ENCODE data around the gene LTBP3. TPM values are rescaled to one million over a fixed set of nuclear protein-coding genes. Genes with fewer than 3 reads are reported as not detected.
A peak's percentile ranks its signal among the peaks of the same experiment; 100 is the strongest.

Gene LTBP3
- total and polyA plus RNA-seq, 2 of the 13 experiments (the other 11 are each of a cell fraction or from before 2014, with no cell fraction given) = 12.2 to 68.1 TPM

DNA sequence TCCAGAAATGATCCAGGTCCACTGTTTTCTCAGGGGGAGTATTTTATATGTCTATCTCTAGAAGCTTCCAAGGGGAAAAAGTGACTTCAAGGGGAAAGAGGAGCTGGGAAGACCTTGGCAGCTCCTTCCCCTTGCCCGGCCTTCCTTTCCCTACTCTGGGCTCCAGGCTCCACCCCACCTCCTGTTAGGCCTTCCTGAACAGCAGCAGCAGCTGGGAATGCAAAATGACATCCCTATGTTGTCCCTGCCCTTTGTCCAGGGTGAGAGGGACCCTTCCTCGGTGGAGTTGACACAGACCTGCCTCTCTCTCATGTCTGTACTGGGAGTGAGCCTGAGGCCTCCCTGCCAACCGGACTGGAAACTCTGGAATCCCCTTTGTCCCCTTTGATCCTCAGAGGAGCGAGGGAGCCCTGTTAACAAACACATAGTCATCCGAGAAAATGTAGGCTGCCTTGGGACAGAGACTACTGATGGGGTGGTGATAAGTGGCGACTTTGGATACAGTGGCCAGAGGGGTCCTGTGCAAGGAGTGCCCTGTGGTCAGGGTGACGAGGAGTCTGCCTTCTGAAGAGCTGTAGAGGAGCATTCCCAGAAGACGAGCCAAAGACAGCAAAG, 68.3 kb downstream of the LTBP3 start (continued):
- TF ChIP-seq HNF4G (IDR thresholded peaks at IDR 0.05; ENCODE audit: borderline replicate concordance, low read depth, low read length) (peak; percentile 80), HNF4G (CRISPR knock-in tag; IDR thresholded peaks at IDR 0.05; ENCODE audit: borderline replicate concordance, low read depth) (no peak; the same call in 1 of the 2 replicates), RARA (CRISPR knock-in tag; IDR thresholded peaks at IDR 0.05) (peak; percentile 75), HOXA3 (CRISPR knock-in tag; IDR thresholded peaks at IDR 0.05) (peak; percentile 62), ZNF292 (CRISPR knock-in tag; IDR thresholded peaks at IDR 0.05; ENCODE audit: borderline replicate concordance, low read depth) (peak; percentile 79; the same call in 1 of the 2 replicates), ZNF331 (CRISPR knock-in tag; IDR thresholded peaks at IDR 0.05) (0 out of 2 replicates have a peak, but pooled peaks have one; percentile 60), EEA1 (CRISPR knock-in tag; IDR thresholded peaks at IDR 0.05; ENCODE audit: borderline replicate concordance) (0 out of 2 replicates have a peak, but pooled peaks have one; percentile 42), REXO4 (CRISPR knock-in tag; IDR thresholded peaks at IDR 0.05; ENCODE audit: borderline replicate concordance) (no peak), NR2F1 (CRISPR knock-in tag; IDR thresholded peaks at IDR 0.05) (no peak), ZSCAN31 (CRISPR knock-in tag; IDR thresholded peaks at IDR 0.05; ENCODE audit: low read depth) (0 out of 2 replicates have a peak, but pooled peaks have one; percentile 20), ARNTL (CRISPR knock-in tag; IDR thresholded peaks at IDR 0.05) (peak; percentile 57; the same call in 1 of the 2 replicates), SKI (IDR thresholded peaks at IDR 0.05; ENCODE audit: partially characterized antibody) (peak; percentile 44), SIX4 (CRISPR knock-in tag; IDR thresholded peaks at IDR 0.05) (0 out of 2 replicates have a peak, but pooled peaks have one; percentile 31), ZNF451 (CRISPR knock-in tag; IDR thresholded peaks at IDR 0.05) (0 out of 2 replicates have a peak, but pooled peaks have one; percentile 24), ZNF546 (CRISPR knock-in tag; conservative IDR thresholded peaks at IDR 0.05) (0 out of 2 replicates have a peak, but pooled peaks have one; percentile 43), ZSCAN25 (CRISPR knock-in tag; IDR thresholded peaks at IDR 0.05) (0 out of 2 replicates have a peak, but pooled peaks have one; percentile 42)
- TF ChIP-seq, protein P1, sequence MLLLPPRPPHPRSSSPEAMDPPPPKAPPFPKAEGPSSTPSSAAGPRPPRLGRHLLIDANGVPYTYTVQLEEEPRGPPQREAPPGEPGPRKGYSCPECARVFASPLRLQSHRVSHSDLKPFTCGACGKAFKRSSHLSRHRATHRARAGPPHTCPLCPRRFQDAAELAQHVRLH (CRISPR knock-in tag; IDR thresholded peaks at IDR 0.05; ENCODE audit: borderline replicate concordance, low read depth) = no peak
- TF ChIP-seq, protein P2, sequence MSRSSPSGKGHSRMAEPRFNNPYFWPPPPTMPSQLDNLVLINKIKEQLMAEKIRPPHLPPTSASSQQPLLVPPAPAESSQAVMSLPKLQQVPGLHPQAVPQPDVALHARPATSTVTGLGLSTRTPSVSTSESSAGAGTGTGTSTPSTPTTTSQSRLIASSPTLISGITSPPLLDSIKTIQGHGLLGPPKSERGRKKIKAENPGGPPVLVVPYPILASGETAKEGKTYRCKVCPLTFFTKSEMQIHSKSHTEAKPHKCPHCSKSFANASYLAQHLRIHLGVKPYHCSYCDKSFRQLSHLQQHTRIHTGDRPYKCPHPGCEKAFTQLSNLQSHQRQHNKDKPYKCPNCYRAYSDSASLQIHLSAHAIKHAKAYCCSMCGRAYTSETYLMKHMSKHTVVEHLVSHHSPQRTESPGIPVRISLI (CRISPR knock-in tag; IDR thresholded peaks at IDR 0.05; ENCODE audit: borderline replicate concordance) = peak; percentile 25; the same call in 1 of the 2 replicates
- TF ChIP-seq, protein P3, sequence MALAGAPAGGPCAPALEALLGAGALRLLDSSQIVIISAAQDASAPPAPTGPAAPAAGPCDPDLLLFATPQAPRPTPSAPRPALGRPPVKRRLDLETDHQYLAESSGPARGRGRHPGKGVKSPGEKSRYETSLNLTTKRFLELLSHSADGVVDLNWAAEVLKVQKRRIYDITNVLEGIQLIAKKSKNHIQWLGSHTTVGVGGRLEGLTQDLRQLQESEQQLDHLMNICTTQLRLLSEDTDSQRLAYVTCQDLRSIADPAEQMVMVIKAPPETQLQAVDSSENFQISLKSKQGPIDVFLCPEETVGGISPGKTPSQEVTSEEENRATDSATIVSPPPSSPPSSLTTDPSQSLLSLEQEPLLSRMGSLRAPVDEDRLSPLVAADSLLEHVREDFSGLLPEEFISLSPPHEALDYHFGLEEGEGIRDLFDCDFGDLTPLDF (CRISPR knock-in tag; IDR thresholded peaks at IDR 0.05) = no peak
- TF ChIP-seq, protein P4, sequence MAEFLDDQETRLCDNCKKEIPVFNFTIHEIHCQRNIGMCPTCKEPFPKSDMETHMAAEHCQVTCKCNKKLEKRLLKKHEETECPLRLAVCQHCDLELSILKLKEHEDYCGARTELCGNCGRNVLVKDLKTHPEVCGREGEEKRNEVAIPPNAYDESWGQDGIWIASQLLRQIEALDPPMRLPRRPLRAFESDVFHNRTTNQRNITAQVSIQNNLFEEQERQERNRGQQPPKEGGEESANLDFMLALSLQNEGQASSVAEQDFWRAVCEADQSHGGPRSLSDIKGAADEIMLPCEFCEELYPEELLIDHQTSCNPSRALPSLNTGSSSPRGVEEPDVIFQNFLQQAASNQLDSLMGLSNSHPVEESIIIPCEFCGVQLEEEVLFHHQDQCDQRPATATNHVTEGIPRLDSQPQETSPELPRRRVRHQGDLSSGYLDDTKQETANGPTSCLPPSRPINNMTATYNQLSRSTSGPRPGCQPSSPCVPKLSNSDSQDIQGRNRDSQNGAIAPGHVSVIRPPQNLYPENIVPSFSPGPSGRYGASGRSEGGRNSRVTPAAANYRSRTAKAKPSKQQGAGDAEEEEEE (CRISPR knock-in tag; IDR thresholded peaks at IDR 0.05; ENCODE audit: borderline replicate concordance) = no peak
- TF ChIP-seq, protein P5, sequence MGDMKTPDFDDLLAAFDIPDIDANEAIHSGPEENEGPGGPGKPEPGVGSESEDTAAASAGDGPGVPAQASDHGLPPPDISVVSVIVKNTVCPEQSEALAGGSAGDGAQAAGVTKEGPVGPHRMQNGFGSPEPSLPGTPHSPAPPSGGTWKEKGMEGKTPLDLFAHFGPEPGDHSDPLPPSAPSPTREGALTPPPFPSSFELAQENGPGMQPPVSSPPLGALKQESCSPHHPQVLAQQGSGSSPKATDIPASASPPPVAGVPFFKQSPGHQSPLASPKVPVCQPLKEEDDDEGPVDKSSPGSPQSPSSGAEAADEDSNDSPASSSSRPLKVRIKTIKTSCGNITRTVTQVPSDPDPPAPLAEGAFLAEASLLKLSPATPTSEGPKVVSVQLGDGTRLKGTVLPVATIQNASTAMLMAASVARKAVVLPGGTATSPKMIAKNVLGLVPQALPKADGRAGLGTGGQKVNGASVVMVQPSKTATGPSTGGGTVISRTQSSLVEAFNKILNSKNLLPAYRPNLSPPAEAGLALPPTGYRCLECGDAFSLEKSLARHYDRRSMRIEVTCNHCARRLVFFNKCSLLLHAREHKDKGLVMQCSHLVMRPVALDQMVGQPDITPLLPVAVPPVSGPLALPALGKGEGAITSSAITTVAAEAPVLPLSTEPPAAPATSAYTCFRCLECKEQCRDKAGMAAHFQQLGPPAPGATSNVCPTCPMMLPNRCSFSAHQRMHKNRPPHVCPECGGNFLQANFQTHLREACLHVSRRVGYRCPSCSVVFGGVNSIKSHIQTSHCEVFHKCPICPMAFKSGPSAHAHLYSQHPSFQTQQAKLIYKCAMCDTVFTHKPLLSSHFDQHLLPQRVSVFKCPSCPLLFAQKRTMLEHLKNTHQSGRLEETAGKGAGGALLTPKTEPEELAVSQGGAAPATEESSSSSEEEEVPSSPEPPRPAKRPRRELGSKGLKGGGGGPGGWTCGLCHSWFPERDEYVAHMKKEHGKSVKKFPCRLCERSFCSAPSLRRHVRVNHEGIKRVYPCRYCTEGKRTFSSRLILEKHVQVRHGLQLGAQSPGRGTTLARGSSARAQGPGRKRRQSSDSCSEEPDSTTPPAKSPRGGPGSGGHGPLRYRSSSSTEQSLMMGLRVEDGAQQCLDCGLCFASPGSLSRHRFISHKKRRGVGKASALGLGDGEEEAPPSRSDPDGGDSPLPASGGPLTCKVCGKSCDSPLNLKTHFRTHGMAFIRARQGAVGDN (CRISPR knock-in tag; IDR thresholded peaks at IDR 0.05) = peak; percentile 53
